Measurements from ENCODE around the gene DSP. TPM values are rescaled to one million over a fixed set of nuclear protein-coding genes. Genes with fewer than 3 reads are reported as not detected.

DSP gene
- total and polyA plus RNA-seq, 2 experiments from 2014 or later = 73.7 to 156 TPM

- Histone ChIP-seq H4K20me1 (ENCODE audit: insufficient read depth, poor library complexity, severe bottlenecking) (no peaks in the 10 kb centered on the region), H3K9me2 (replicated peaks; ENCODE audit: insufficient read depth) (no peaks in the 10 kb centered on the region), H3K4me2 (no peak overlapping the region), H3K4me1 (ENCODE audit: insufficient read depth) (no peaks in the 10 kb centered on the region), H2AFZ (no peak overlapping the region), H3K4me3 (no peak overlapping the region), H3K27me3 (no peaks in the 10 kb centered on the region), H3K79me2 (peaks cover 13% of the 10 kb centered on the region), H3K27ac (no peak overlapping the region), H3K9me3 (ENCODE audit: low read depth) (no peaks in the 10 kb centered on the region), H3K36me3 (replicated peaks; ENCODE audit: insufficient read depth, low read depth) (no peaks in the 10 kb centered on the region)
- TF ChIP-seq, protein P1, sequence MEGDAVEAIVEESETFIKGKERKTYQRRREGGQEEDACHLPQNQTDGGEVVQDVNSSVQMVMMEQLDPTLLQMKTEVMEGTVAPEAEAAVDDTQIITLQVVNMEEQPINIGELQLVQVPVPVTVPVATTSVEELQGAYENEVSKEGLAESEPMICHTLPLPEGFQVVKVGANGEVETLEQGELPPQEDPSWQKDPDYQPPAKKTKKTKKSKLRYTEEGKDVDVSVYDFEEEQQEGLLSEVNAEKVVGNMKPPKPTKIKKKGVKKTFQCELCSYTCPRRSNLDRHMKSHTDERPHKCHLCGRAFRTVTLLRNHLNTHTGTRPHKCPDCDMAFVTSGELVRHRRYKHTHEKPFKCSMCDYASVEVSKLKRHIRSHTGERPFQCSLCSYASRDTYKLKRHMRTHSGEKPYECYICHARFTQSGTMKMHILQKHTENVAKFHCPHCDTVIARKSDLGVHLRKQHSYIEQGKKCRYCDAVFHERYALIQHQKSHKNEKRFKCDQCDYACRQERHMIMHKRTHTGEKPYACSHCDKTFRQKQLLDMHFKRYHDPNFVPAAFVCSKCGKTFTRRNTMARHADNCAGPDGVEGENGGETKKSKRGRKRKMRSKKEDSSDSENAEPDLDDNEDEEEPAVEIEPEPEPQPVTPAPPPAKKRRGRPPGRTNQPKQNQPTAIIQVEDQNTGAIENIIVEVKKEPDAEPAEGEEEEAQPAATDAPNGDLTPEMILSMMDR (IDR thresholded peaks at IDR 0.05; ENCODE audit: poor library complexity) = no peak
- TF ChIP-seq EZH2phosphoT487 (IDR thresholded peaks at IDR 0.05; ENCODE audit: low read depth, severe bottlenecking, unreplicated experiment) (no peak), EZH2 (IDR thresholded peaks at IDR 0.05; ENCODE audit: borderline replicate concordance) (no peak)
- WGBS (ENCODE audit: low lambda C conversion rate, missing lambda C conversion rate) = 94% methylated on average over 2 of the region's 2 CpGs
- no peak for DNase-seq (ENCODE audit: low spot score)
These were observed 24.6 kb downstream of the DSP start for GRCh38 chr6:7566107-7566506.

DNA sequence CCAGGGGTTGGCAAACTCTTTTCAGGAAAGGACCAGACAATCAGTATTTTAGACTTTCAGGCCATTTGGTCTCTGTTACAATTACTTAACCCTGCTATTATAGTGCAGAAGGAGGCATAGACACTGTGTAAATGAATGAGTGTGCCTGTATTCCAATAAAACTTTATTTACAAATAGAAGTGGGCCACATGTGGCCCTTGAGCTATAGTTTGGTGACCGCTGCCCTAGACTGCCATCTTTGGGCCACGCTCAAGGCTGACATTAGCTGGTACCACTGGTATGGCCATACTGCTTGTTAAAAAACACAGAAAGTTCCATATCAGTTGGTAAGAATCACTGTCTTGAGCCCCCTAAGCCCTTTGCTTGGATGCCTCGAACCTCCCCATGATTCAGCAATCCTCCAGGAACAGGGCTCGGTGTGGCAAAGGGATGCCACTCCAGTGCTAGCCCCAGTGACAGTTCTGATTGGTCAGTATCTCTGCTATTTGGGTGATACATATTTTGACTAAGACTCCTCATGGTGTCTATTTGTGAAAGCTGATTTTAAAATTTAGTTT, 25.2 kb downstream of the DSP start:
- Histone ChIP-seq H3K9me3 (ENCODE audit: low read depth) (no peaks in the 10 kb centered on the region), H3K27me3 (no peaks in the 10 kb centered on the region), H4K20me1 (ENCODE audit: insufficient read depth, poor library complexity, severe bottlenecking) (no peaks in the 10 kb centered on the region), H3K4me3 (no peak overlapping the region), H3K4me2 (no peak overlapping the region), H3K9me2 (replicated peaks; ENCODE audit: insufficient read depth) (no peaks in the 10 kb centered on the region), H2AFZ (no peak overlapping the region), H3K4me1 (ENCODE audit: insufficient read depth) (no peaks in the 10 kb centered on the region), H3K79me2 (peaks cover 13% of the 10 kb centered on the region), H3K27ac (no peak overlapping the region), H3K36me3 (replicated peaks; ENCODE audit: insufficient read depth, low read depth) (no peaks in the 10 kb centered on the region)
- TF ChIP-seq EZH2phosphoT487 (IDR thresholded peaks at IDR 0.05; ENCODE audit: low read depth, severe bottlenecking, unreplicated experiment) (no peak), EZH2 (IDR thresholded peaks at IDR 0.05; ENCODE audit: borderline replicate concordance) (no peak)
- TF ChIP-seq, protein P1 (IDR thresholded peaks at IDR 0.05; ENCODE audit: poor library complexity) = no peak
- 93% methylated on average over 4 of the region's 4 CpGs for WGBS (ENCODE audit: low lambda C conversion rate, missing lambda C conversion rate)
- no peak for DNase-seq (ENCODE audit: low spot score)

DNA sequence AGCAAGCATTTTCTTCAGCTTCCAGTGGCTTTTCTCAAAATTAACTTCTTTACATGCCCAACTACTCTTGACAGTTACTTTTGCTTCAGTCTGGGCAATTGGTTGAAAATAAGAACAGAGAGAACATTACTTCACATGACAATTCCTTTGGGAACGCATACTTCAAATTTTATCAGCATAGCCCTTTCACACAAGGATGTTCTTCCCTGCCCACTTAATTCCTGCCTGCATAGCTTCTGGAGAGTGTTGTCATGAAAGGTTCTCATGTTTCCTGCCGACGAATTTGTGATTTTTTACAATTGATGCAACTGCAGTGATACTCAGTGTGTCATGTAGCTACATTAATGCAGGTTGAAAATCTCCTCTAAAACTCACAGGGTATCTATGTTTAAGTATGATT, 26.6 kb downstream of the DSP start:
- 81% methylated on average over 3 of the region's 3 CpGs for WGBS (ENCODE audit: low lambda C conversion rate, missing lambda C conversion rate)

More for the DNA sequence above, 26.6 kb downstream of the DSP start:
- H3K9me3 ChIP-seq (ENCODE audit: low read depth) = no peaks in the 10 kb centered on the region
- no peak overlapping the region for H3K27ac ChIP-seq
- DNase-seq (ENCODE audit: low spot score) = no peak
- no peaks in the 10 kb centered on the region for H3K27me3 ChIP-seq
- H3K4me2 ChIP-seq = no peak overlapping the region
- no peaks in the 10 kb centered on the region for H3K9me2 ChIP-seq (replicated peaks; ENCODE audit: insufficient read depth)
- no peaks in the 10 kb centered on the region for H3K4me1 ChIP-seq (ENCODE audit: insufficient read depth)
- TF ChIP-seq, protein P1 (IDR thresholded peaks at IDR 0.05; ENCODE audit: poor library complexity) = no peak
- TF ChIP-seq EZH2phosphoT487 (IDR thresholded peaks at IDR 0.05; ENCODE audit: low read depth, severe bottlenecking, unreplicated experiment) (no peak), EZH2 (IDR thresholded peaks at IDR 0.05; ENCODE audit: borderline replicate concordance) (no peak)
- peaks cover 7% of the 10 kb centered on the region for H3K79me2 ChIP-seq
- H2AFZ ChIP-seq = no peak overlapping the region
- H3K36me3 ChIP-seq (replicated peaks; ENCODE audit: insufficient read depth, low read depth) = no peaks in the 10 kb centered on the region
- no peaks in the 10 kb centered on the region for H4K20me1 ChIP-seq (ENCODE audit: insufficient read depth, poor library complexity, severe bottlenecking)
- no peak overlapping the region for H3K4me3 ChIP-seq

Data from hepatocyte (in vitro differentiated cells).